GM12801 (cell line): ENCODE data around the gene CLSTN1.

Experiments used
- CTCF ChIP-seq: IDR thresholded peaks from one replicate; pipeline ENCODE4 v1.5.1; 2011; ENCODE audit warnings: control low read depth; ENCODE audit not compliant: insufficient read length; ENCODE audit errors: extremely low read depth

Gene CLSTN1

GRCh38 chr1:9751971-9752370 is 71.8 kb downstream of the CLSTN1 start:
- no peak for TF ChIP-seq CTCF

- TF ChIP-seq CTCF: no peak
Observed at GRCh38 chr1:9749361-9749760, 74.4 kb downstream of the CLSTN1 start.

- no peak for TF ChIP-seq CTCF
Observed at GRCh38 chr1:9746651-9747050, 77.1 kb downstream of the CLSTN1 start.

- TF ChIP-seq CTCF: no peak
Observed at GRCh38 chr1:9746211-9746610, 77.6 kb downstream of the CLSTN1 start.

- no peak for TF ChIP-seq CTCF
Observed at GRCh38 chr1:9744106-9744799, 79.5 kb downstream of the CLSTN1 start.

- TF ChIP-seq CTCF: no peak
Observed at GRCh38 chr1:9737671-9738070, 86.1 kb downstream of the CLSTN1 start.

GRCh38 chr1:9737057-9737456 is 86.7 kb downstream of the CLSTN1 start:
- no peak for TF ChIP-seq CTCF
